ENCODE measurements around the gene APP. TPM values are rescaled to one million over a fixed set of nuclear protein-coding genes. Genes with fewer than 3 reads are reported as not detected.

Gene APP
- total and polyA plus RNA-seq, 7 donors = 37.7 to 118 (median 56.6) TPM

DNA sequence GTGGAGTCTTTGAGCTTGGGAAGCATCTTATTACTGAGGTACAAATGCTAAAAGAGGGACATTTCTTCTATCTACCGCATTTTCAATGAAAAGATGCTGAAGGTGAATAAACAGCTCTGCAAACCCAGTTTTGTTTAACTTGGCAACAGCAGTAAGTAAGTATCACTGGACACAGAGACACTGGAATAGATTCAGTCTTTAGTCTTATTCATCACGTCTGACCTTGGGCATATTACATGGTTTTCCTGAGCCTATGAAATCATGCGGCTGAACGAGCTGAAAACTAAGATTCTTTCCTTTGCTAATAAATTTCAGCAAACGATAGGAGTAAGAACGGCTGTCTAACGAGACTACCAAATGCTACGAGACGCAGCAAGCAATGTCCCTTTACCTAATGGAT, 228.4 kb downstream of the APP start:
- ATAC-seq = no peak
- intact Hi-C loops (cut with DNase I) = no loop called here
- H3K27me3 ChIP-seq (ENCODE audit: insufficient read depth in 3 of 3, low read length in 2 of 3) = no peaks in the 10 kb centered on the region
- H3K9me3 ChIP-seq = no peaks in the 10 kb centered on the region
- WGBS, 3 donors = 47 to 76% (median 56%) methylated on average over 9 of the region's 9 CpGs
- no peak overlapping the region for H3K4me3 ChIP-seq
- TF ChIP-seq, protein P1, sequence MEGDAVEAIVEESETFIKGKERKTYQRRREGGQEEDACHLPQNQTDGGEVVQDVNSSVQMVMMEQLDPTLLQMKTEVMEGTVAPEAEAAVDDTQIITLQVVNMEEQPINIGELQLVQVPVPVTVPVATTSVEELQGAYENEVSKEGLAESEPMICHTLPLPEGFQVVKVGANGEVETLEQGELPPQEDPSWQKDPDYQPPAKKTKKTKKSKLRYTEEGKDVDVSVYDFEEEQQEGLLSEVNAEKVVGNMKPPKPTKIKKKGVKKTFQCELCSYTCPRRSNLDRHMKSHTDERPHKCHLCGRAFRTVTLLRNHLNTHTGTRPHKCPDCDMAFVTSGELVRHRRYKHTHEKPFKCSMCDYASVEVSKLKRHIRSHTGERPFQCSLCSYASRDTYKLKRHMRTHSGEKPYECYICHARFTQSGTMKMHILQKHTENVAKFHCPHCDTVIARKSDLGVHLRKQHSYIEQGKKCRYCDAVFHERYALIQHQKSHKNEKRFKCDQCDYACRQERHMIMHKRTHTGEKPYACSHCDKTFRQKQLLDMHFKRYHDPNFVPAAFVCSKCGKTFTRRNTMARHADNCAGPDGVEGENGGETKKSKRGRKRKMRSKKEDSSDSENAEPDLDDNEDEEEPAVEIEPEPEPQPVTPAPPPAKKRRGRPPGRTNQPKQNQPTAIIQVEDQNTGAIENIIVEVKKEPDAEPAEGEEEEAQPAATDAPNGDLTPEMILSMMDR (IDR thresholded peaks at IDR 0.05) = no peak
- H3K4me1 ChIP-seq = no peaks in the 10 kb centered on the region
- no peaks in the 10 kb centered on the region for H3K36me3 ChIP-seq (ENCODE audit: insufficient read depth in 1 of 2, low read depth in 1 of 2)
- DNase-seq = no peak
- H3K27ac ChIP-seq = no peak overlapping the region

DNA sequence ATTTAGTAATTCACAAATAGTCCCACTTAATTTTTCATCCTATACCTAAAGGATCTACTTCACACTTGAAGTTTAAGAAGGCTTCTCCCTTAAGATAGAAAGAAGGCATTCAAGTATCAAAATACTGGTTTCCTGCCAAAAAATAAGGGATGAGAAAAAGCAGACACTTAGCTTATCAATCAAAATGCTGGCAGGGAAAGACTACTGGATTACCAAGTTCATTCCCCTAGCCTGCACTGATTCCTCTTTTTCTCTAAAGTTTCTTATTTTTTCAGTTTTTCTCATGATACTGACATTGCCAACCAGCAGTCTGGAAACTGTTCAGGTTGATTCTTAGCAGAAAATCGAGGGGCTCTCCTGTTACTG, 231.2 kb downstream of the APP start:
- TF ChIP-seq, protein P1 (IDR thresholded peaks at IDR 0.05) = no peak
- no peak for ATAC-seq
- 19 to 28% (median 23%) methylated on average over 1 of the region's 1 CpG for WGBS, 3 donors

DNA sequence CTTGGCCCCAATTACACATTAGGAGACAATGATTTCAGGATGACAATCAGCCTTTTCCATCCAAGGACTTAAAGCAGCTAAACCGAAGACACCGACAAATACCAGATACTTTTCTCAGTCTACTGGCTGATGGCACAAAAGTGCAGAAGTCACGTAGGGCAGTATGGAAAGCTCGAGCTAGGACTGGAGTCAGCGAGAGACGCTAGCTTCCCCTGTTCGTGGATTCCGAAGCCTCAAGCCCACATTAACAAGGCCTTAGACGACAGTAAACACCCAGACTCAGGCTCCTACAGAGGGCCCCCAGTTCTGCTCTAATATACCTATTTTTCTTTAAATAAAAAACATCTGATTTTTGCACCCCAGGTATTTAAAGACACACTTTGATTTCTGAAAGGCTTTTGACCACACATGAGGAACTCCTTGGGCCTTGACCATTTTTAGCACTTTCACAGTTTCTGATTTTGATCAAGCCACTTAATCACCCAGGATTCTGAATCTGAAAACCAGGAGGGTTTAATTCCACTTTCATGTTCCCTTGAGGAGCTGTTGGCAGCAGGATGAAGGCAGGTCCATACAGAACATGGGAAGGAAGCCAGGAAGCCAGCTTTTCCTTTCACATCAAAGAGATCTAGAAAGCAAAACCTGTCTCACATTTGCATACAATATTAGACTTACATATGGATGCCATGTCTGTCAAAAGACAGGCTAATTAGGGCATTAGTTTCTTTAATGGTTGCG, 231.7 kb downstream of the APP start:
- WGBS, 3 donors = 87 to 91% (median 89%) methylated on average over 10 of the region's 10 CpGs
- H3K27ac ChIP-seq = no peak overlapping the region
- no peaks in the 10 kb centered on the region for H3K36me3 ChIP-seq (ENCODE audit: insufficient read depth in 1 of 2, low read depth in 1 of 2)
- no peaks in the 10 kb centered on the region for H3K27me3 ChIP-seq (ENCODE audit: insufficient read depth in 3 of 3, low read length in 2 of 3)
- TF ChIP-seq, protein P1 (IDR thresholded peaks at IDR 0.05) = no peak
- H3K4me1 ChIP-seq = peaks cover 12% of the 10 kb centered on the region
- DNase-seq (no peak), ATAC-seq (no peak)
- no peaks in the 10 kb centered on the region for H3K9me3 ChIP-seq
- intact Hi-C loops (cut with DNase I) = no loop called here
- no peak overlapping the region for H3K4me3 ChIP-seq

More for the DNA sequence above, 231.2 kb downstream of the APP start:
- Histone ChIP-seq H3K4me3 (no peak overlapping the region), H3K27ac (no peak overlapping the region), H3K4me1 (peaks cover 12% of the 10 kb centered on the region), H3K9me3 (no peaks in the 10 kb centered on the region), H3K36me3 (ENCODE audit: insufficient read depth in 1 of 2, low read depth in 1 of 2) (no peaks in the 10 kb centered on the region), H3K27me3 (ENCODE audit: insufficient read depth in 3 of 3, low read length in 2 of 3) (no peaks in the 10 kb centered on the region)
- intact Hi-C loops (cut with DNase I) = no loop called here
- DNase-seq = no peak

DNA sequence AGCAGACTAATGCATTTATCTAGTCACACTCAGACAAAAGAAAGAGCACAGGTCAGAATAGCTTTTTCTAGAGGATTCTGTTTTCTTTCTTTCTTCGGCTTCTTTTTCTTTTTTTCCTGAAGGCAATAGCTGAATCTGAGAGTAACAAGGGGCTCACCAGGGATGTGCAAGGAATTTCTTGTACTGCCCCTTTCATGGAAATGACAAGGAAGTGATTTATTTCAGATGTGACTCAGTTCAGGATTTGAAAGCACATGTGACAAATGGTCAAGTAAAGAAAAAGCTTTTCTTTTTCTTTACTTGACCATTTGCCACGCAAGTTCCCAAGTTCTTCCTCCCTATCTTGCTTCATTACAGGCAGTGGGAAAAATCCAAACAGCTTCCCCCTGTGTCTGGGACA, 233.8 kb downstream of the APP start:
- no peak for DNase-seq
- Histone ChIP-seq H3K9me3 (no peaks in the 10 kb centered on the region), H3K27me3 (ENCODE audit: insufficient read depth in 3 of 3, low read length in 2 of 3) (no peaks in the 10 kb centered on the region), H3K36me3 (ENCODE audit: insufficient read depth in 1 of 2, low read depth in 1 of 2) (no peaks in the 10 kb centered on the region), H3K4me1 (peaks cover 12% of the 10 kb centered on the region), H3K27ac (no peak overlapping the region), H3K4me3 (no peak overlapping the region)
- WGBS, 3 donors = 72 to 91% (median 76%) methylated on average over 2 of the region's 2 CpGs
- intact Hi-C loops (cut with DNase I) = no loop called here
- ATAC-seq = no peak
- TF ChIP-seq, protein P1 (IDR thresholded peaks at IDR 0.05) = no peak

DNA sequence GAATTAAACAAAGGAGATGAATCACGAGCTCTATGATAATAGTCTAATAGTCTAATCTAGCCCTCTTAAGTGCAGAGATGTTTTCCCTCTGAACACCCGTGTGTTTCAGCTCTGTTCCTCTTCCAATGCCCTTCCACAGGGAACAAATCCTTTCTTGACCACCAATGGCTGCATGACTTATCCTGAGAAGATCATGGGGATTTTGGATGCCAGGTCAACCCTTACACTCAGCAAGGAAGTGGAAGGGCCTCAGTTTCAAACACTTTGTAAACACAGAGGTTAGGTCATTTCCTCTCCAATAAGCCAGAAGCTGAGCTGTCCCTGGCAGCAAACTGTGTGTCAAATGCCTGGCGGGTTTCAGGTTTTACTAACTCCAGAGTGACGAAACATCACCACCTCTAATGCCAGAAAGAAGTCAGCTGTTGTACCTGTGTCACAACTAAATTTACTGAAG, 235.8 kb downstream of the APP start:
- ATAC-seq (peak; percentile 95 to 98 (median 96)), DNase-seq (peak; percentile 73 to 87)
- WGBS, 3 donors = 12 to 20% (median 15%) methylated on average over 4 of the region's 4 CpGs
- H3K36me3 ChIP-seq (ENCODE audit: insufficient read depth in 1 of 2, low read depth in 1 of 2) = no peaks in the 10 kb centered on the region
- no peak overlapping the region for H3K4me3 ChIP-seq
- no peaks in the 10 kb centered on the region for H3K27me3 ChIP-seq (ENCODE audit: insufficient read depth in 3 of 3, low read length in 2 of 3)
- TF ChIP-seq, protein P1 (IDR thresholded peaks at IDR 0.05) = no peak
- intact Hi-C loops (cut with DNase I) = no loop called here
- peak overlapping the region; percentile 85 for H3K27ac ChIP-seq
- no peaks in the 10 kb centered on the region for H3K9me3 ChIP-seq
- H3K4me1 ChIP-seq = peaks cover 16% of the 10 kb centered on the region

Measured in psoas muscle (tissue), 8 donors.